ENCODE results near the gene KIAA1217. TPM values are rescaled to one million over a fixed set of nuclear protein-coding genes. Genes with fewer than 3 reads are reported as not detected.

Gene KIAA1217
- total and polyA plus RNA-seq, 2 donors, result 6.2 to 18.0 TPM

- H3K4me1 ChIP-seq (ENCODE audit: insufficient read depth), result no peaks in the 10 kb centered on the region
- 60% methylated on average over 5 of the region's 5 CpGs for whole genome bisulfite sequencing
- no peaks in the 10 kb centered on the region for H3K36me3 ChIP-seq (ENCODE audit: insufficient read depth)
- DNase-seq (ENCODE audit: extremely low spot score), result no peak
- H3K4me3 ChIP-seq (ENCODE audit: low read depth, low read length), result no peak overlapping the region
- H3K27ac ChIP-seq (ENCODE audit: low read depth), result no peak overlapping the region
Observed at GRCh38 chr10:24241536-24242040, 32.6 kb downstream of the KIAA1217 start.

GRCh38 chr10:24242562-24242961, 33.6 kb downstream of the KIAA1217 start:
- no peak overlapping the region for H3K4me3 ChIP-seq (ENCODE audit: low read depth, low read length)
- 82% methylated on average over 4 of the region's 4 CpGs for WGBS
- H3K4me1 ChIP-seq (ENCODE audit: insufficient read depth), result no peaks in the 10 kb centered on the region
- no peaks in the 10 kb centered on the region for H3K36me3 ChIP-seq (ENCODE audit: insufficient read depth)
- H3K27ac ChIP-seq (ENCODE audit: low read depth), result no peak overlapping the region
- DNase-seq (ENCODE audit: extremely low spot score), result no peak

- WGBS, result 82% methylated on average over 5 of the region's 5 CpGs
- H3K27ac ChIP-seq (ENCODE audit: low read depth), result no peak overlapping the region
- no peaks in the 10 kb centered on the region for H3K4me1 ChIP-seq (ENCODE audit: insufficient read depth)
- no peaks in the 10 kb centered on the region for H3K36me3 ChIP-seq (ENCODE audit: insufficient read depth)
- H3K4me3 ChIP-seq (ENCODE audit: low read depth, low read length), result no peak overlapping the region
- DNase-seq (ENCODE audit: extremely low spot score), result no peak
Observed at GRCh38 chr10:24246365-24246764, 37.4 kb downstream of the KIAA1217 start.

GRCh38 chr10:24247841-24248240, 38.9 kb downstream of the KIAA1217 start:
- peaks cover 3% of the 10 kb centered on the region for H3K4me1 ChIP-seq (ENCODE audit: insufficient read depth)
- no peak for DNase-seq (ENCODE audit: extremely low spot score)
- 38% methylated on average over 1 of the region's 1 CpG for WGBS
- no peak overlapping the region for H3K4me3 ChIP-seq (ENCODE audit: low read depth, low read length)
- no peaks in the 10 kb centered on the region for H3K36me3 ChIP-seq (ENCODE audit: insufficient read depth)
- no peak overlapping the region for H3K27ac ChIP-seq (ENCODE audit: low read depth)

GRCh38 chr10:24249829-24250415, 41.0 kb downstream of the KIAA1217 start:
- H3K4me1 ChIP-seq (ENCODE audit: insufficient read depth), result peaks cover 3% of the 10 kb centered on the region
- no peak for DNase-seq (ENCODE audit: extremely low spot score)
- WGBS, result 74% methylated on average over 9 of the region's 9 CpGs
- no peaks in the 10 kb centered on the region for H3K36me3 ChIP-seq (ENCODE audit: insufficient read depth)
- no peak overlapping the region for H3K4me3 ChIP-seq (ENCODE audit: low read depth, low read length)
- H3K27ac ChIP-seq (ENCODE audit: low read depth), result no peak overlapping the region

GRCh38 chr10:24251547-24251946, 42.6 kb downstream of the KIAA1217 start:
- Histone ChIP-seq H3K4me3 (ENCODE audit: low read depth, low read length) (no peak overlapping the region), H3K4me1 (ENCODE audit: insufficient read depth) (peaks cover 3% of the 10 kb centered on the region), H3K36me3 (ENCODE audit: insufficient read depth) (no peaks in the 10 kb centered on the region), H3K27ac (ENCODE audit: low read depth) (no peak overlapping the region)
- DNase-seq (ENCODE audit: extremely low spot score), result no peak
- 69% methylated on average over 2 of the region's 2 CpGs for WGBS

GRCh38 chr10:24254180-24254579, 45.2 kb downstream of the KIAA1217 start:
- Histone ChIP-seq H3K27ac (ENCODE audit: low read depth) (no peak overlapping the region), H3K4me3 (ENCODE audit: low read depth, low read length) (no peak overlapping the region), H3K4me1 (ENCODE audit: insufficient read depth) (peaks cover 4% of the 10 kb centered on the region), H3K36me3 (ENCODE audit: insufficient read depth) (no peaks in the 10 kb centered on the region)
- 82% methylated on average over 3 of the region's 3 CpGs for WGBS
- no peak for DNase-seq (ENCODE audit: extremely low spot score)

GRCh38 chr10:24255115-24255880, 46.4 kb downstream of the KIAA1217 start:
- Histone ChIP-seq H3K36me3 (ENCODE audit: insufficient read depth) (no peaks in the 10 kb centered on the region), H3K4me3 (ENCODE audit: low read depth, low read length) (no peak overlapping the region), H3K27ac (ENCODE audit: low read depth) (peak overlapping the region; percentile 39), H3K4me1 (ENCODE audit: insufficient read depth) (peaks cover 4% of the 10 kb centered on the region)
- DNase-seq (ENCODE audit: extremely low spot score), result no peak
- WGBS, result 78% methylated on average over 14 of the region's 14 CpGs

- no peak overlapping the region for H3K27ac ChIP-seq (ENCODE audit: low read depth)
- peak; percentile 54 for DNase-seq (ENCODE audit: extremely low spot score)
- peaks cover 4% of the 10 kb centered on the region for H3K4me1 ChIP-seq (ENCODE audit: insufficient read depth)
- H3K36me3 ChIP-seq (ENCODE audit: insufficient read depth), result no peaks in the 10 kb centered on the region
- 49% methylated on average over 5 of the region's 5 CpGs for WGBS
- no peak overlapping the region for H3K4me3 ChIP-seq (ENCODE audit: low read depth, low read length)
Observed at GRCh38 chr10:24255881-24256311, 47.0 kb downstream of the KIAA1217 start.

- no peak for DNase-seq (ENCODE audit: extremely low spot score)
- 38% methylated on average over 2 of the region's 2 CpGs for WGBS
- peaks cover 4% of the 10 kb centered on the region for H3K4me1 ChIP-seq (ENCODE audit: insufficient read depth)
- no peak overlapping the region for H3K27ac ChIP-seq (ENCODE audit: low read depth)
- no peak overlapping the region for H3K4me3 ChIP-seq (ENCODE audit: low read depth, low read length)
- H3K36me3 ChIP-seq (ENCODE audit: insufficient read depth), result no peaks in the 10 kb centered on the region
Observed at GRCh38 chr10:24256619-24257107, 47.7 kb downstream of the KIAA1217 start.

GRCh38 chr10:24257588-24257987, 48.6 kb downstream of the KIAA1217 start:
- Histone ChIP-seq H3K36me3 (ENCODE audit: insufficient read depth) (no peaks in the 10 kb centered on the region), H3K4me1 (ENCODE audit: insufficient read depth) (peaks cover 3% of the 10 kb centered on the region), H3K4me3 (ENCODE audit: low read depth, low read length) (no peak overlapping the region), H3K27ac (ENCODE audit: low read depth) (no peak overlapping the region)
- 93% methylated on average over 4 of the region's 4 CpGs for WGBS
- DNase-seq (ENCODE audit: extremely low spot score), result no peak

GRCh38 chr10:24259365-24260130, 50.6 kb downstream of the KIAA1217 start:
- Histone ChIP-seq H3K4me1 (ENCODE audit: insufficient read depth) (peaks cover 1% of the 10 kb centered on the region), H3K27ac (ENCODE audit: low read depth) (no peak overlapping the region), H3K4me3 (ENCODE audit: low read depth, low read length) (no peak overlapping the region), H3K36me3 (ENCODE audit: insufficient read depth) (no peaks in the 10 kb centered on the region)
- WGBS, result 91% methylated on average over 7 of the region's 7 CpGs
- no peak for DNase-seq (ENCODE audit: extremely low spot score)

GRCh38 chr10:24261627-24262026, 52.7 kb downstream of the KIAA1217 start:
- no peak overlapping the region for H3K4me3 ChIP-seq (ENCODE audit: low read depth, low read length)
- 86% methylated on average over 3 of the region's 3 CpGs for WGBS
- peaks cover 1% of the 10 kb centered on the region for H3K4me1 ChIP-seq (ENCODE audit: insufficient read depth)
- H3K27ac ChIP-seq (ENCODE audit: low read depth), result no peak overlapping the region
- H3K36me3 ChIP-seq (ENCODE audit: insufficient read depth), result no peaks in the 10 kb centered on the region
- no peak for DNase-seq (ENCODE audit: extremely low spot score)
